WTC11 (cell line): ENCODE results near the gene TEKTIP1. TPM values are rescaled to one million over a fixed set of nuclear protein-coding genes. Genes with fewer than 3 reads are reported as not detected.

Source experiments
- ATAC-seq: fragments of 200-7000 bp; cut with Tn5 transposase; 2 replicates; pipeline ENCODE4 v1.10.0; 2021; ENCODE audit warnings: mild to moderate bottlenecking, moderate library complexity
- CTCF ChIA-PET: fragments of 300-600 bp; sonication (Branson Sonifier 250); formaldehyde crosslinking; loops from one replicate; lab custom pipeline; 2021; ENCODE audit warnings: antibody characterized with exemption; lab: Charles Lee
- POLR2A ChIA-PET: fragments of 350-600 bp; sonication (Branson Sonifier 250); formaldehyde crosslinking; loops from one replicate; lab custom pipeline; 2021; ENCODE audit warnings: antibody characterized with exemption; lab: Charles Lee
- DNase-seq: peaks from one replicate; pipeline ENCODE4 v3.0.0; 2021; ENCODE audit warnings: low spot score
- H3K27ac Mint-ChIP-seq: 2 replicates; pipeline ENCODE4 v1.8.0; 2021; ENCODE audit warnings: mixed read lengths
- H3K27me3 Mint-ChIP-seq: 2 replicates; pipeline ENCODE4 v1.8.0; 2021; ENCODE audit warnings: low read depth, mild to moderate bottlenecking, moderate library complexity, mixed read lengths
- H3K36me3 Mint-ChIP-seq: 2 replicates; pipeline ENCODE4 v1.8.0; 2021; ENCODE audit warnings: mixed read lengths
- H3K4me1 Mint-ChIP-seq: 2 replicates; pipeline ENCODE4 v1.8.0; 2022; ENCODE audit warnings: mixed read lengths
- H3K4me3 Mint-ChIP-seq: 2 replicates; pipeline ENCODE4 v1.8.0; 2021; ENCODE audit warnings: mild to moderate bottlenecking, moderate library complexity, mixed read lengths
- H3K9me3 Mint-ChIP-seq: 2 replicates; pipeline ENCODE4 v1.8.0; 2021; ENCODE audit warnings: mixed read lengths
- CREB1 ChIP-seq: sonication (generic); formaldehyde crosslinking; IDR thresholded peaks from 2 replicates; pipeline ENCODE4 v1.8.0; 2023; ENCODE audit warnings: mild to moderate bottlenecking, missing genetic modification reagents
- CTCF ChIP-seq: fragments of 200-600 bp; IDR thresholded peaks from 2 replicates; pipeline ENCODE4 v1.8.0; 2022; ENCODE audit warnings: antibody characterized with exemption
- MYBL2 ChIP-seq: sonication (generic); formaldehyde crosslinking; IDR thresholded peaks from 2 replicates; pipeline ENCODE4 v1.8.1; 2023; ENCODE audit warnings: mild to moderate bottlenecking, moderate library complexity, missing genetic modification reagents
- NR3C1 ChIP-seq: sonication (generic); formaldehyde crosslinking; conservative IDR thresholded peaks from 2 replicates; pipeline ENCODE4 v1.8.1; 2023; ENCODE audit warnings: low read depth, mild to moderate bottlenecking, missing genetic modification reagents
- SMAD3 ChIP-seq: sonication (generic); formaldehyde crosslinking; IDR thresholded peaks from 2 replicates; pipeline ENCODE4 v1.8.0; 2022; ENCODE audit warnings: missing genetic modification reagents, mild to moderate bottlenecking, borderline replicate concordance
- SMAD4 ChIP-seq: sonication (generic); formaldehyde crosslinking; IDR thresholded peaks from 2 replicates; pipeline ENCODE4 v1.8.0; 2022; ENCODE audit warnings: mild to moderate bottlenecking, missing genetic modification reagents
- SOX15 ChIP-seq: fragments of 250-450 bp; sonication (Bioruptor Pico); IDR thresholded peaks from 2 replicates; pipeline ENCODE4 v1.9.0; 2021; ENCODE audit warnings: mild to moderate bottlenecking
- TCF7 ChIP-seq: sonication (generic); formaldehyde crosslinking; IDR thresholded peaks from 2 replicates; pipeline ENCODE4 v1.8.0; 2022; ENCODE audit warnings: mild to moderate bottlenecking, low read depth, missing genetic modification reagents, moderate library complexity
- ZNF263 ChIP-seq: sonication (generic); formaldehyde crosslinking; IDR thresholded peaks from 2 replicates; pipeline ENCODE4 v1.8.1; 2022; ENCODE audit warnings: low read depth, mild to moderate bottlenecking, moderate library complexity, missing genetic modification reagents
- ZNF416 ChIP-seq: fragments of 250-450 bp; sonication (Bioruptor Pico); IDR thresholded peaks from 2 replicates; pipeline ENCODE4 v1.9.0; 2021; ENCODE audit warnings: mild to moderate bottlenecking, inconsistent platforms
- ZNF532 ChIP-seq: fragments of 250-450 bp; sonication (Bioruptor Pico); IDR thresholded peaks from 2 replicates; pipeline ENCODE4 v1.9.0; 2021; ENCODE audit warnings: mild to moderate bottlenecking, borderline replicate concordance
- total RNA-seq: library from RNA; stranded (reverse); gene quantifications from 3 replicates; pipeline ENCODE4 v1.2.3, GENCODE V29; 2021
- TF ChIP-seq, protein P1 (sequence below): sonication (generic); formaldehyde crosslinking; IDR thresholded peaks from 2 replicates; pipeline ENCODE4 v1.8.0; 2023; ENCODE audit warnings: missing genetic modification reagents
- TF ChIP-seq, protein P2 (sequence below): sonication (generic); formaldehyde crosslinking; IDR thresholded peaks from 2 replicates; pipeline ENCODE4 v1.8.1; 2023; ENCODE audit warnings: mild to moderate bottlenecking, missing genetic modification reagents, moderate library complexity
- TF ChIP-seq, protein P3 (sequence below): sonication (generic); formaldehyde crosslinking; IDR thresholded peaks from 2 replicates; pipeline ENCODE4 v1.8.0; 2022; ENCODE audit warnings: mild to moderate bottlenecking, missing genetic modification reagents

The TEKTIP1 gene
- total RNA-seq, 1 experiment from 2014 or later = 6.3 TPM

DNA sequence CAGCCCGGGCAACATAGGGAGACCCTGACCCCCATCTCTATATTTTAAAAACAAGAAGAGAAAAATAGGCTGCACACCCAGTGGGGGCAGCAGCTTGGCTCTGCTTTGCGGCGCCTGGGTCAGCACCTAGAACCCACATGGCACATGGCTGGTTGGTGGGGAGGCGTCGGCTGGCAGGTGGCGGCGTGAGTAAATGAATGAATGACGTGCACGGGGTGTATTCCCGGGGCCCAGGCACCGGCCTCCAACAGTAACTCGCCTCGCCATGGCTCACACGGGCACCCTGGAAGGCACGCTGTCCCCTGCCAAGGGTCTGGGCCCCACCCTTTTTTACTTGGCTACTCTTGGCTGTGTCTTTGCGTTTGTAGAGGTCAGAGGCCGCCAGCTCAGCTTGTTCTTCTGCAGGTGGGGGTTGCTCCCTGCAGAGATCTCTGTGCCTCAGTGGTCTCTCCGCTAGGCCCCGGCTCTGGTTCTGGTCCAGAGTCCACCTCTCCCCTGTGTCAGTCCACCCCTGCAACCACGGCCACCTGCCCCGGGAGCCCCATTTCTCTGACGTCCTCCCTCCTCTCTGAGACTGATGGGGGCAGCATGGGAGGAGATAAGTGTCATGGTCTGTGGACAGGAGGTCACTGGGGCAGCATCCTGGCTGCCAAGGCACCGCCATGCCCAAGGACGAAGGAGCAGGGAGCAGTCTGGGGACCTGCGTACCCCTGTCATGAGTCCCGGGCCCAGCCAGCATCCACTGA lies 27.3 kb upstream of the TEKTIP1 start (continued):
- TF ChIP-seq ZNF532 (CRISPR knock-in tag) (no peak), NR3C1 (no peak), MYBL2 (CRISPR knock-in tag) (no peak), CTCF (no peak)
- TF ChIP-seq, protein P1, sequence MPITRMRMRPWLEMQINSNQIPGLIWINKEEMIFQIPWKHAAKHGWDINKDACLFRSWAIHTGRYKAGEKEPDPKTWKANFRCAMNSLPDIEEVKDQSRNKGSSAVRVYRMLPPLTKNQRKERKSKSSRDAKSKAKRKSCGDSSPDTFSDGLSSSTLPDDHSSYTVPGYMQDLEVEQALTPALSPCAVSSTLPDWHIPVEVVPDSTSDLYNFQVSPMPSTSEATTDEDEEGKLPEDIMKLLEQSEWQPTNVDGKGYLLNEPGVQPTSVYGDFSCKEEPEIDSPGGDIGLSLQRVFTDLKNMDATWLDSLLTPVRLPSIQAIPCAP = no peak
- TF ChIP-seq, protein P2, sequence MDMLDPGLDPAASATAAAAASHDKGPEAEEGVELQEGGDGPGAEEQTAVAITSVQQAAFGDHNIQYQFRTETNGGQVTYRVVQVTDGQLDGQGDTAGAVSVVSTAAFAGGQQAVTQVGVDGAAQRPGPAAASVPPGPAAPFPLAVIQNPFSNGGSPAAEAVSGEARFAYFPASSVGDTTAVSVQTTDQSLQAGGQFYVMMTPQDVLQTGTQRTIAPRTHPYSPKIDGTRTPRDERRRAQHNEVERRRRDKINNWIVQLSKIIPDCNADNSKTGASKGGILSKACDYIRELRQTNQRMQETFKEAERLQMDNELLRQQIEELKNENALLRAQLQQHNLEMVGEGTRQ = no peak

- peaks cover 12% of the 10 kb centered on the region; the same call in 1 of the 2 replicates for H3K36me3 Mint-ChIP-seq
- DNase-seq (no peak), ATAC-seq (no peak)
- CTCF ChIA-PET = interaction anchor here (0.6 to 1.8 kb wide), 5 partner anchors 12 to 65 kb away, joined by 3 to 6 read pairs (median 3); partner anchors contain the start of gene DOHH
- 0 out of 2 replicates have a peak overlapping the region, but pooled peaks have one; percentile 32 for H3K27ac Mint-ChIP-seq
- H3K4me3 Mint-ChIP-seq = no peak overlapping the region
- TF ChIP-seq SMAD3 (CRISPR knock-in tag) = no peak
- no peak for TF ChIP-seq NR3C1
- TF ChIP-seq SOX15 (CRISPR knock-in tag) = no peak
- H3K27me3 Mint-ChIP-seq = no peaks in the 10 kb centered on the region; the same call in 1 of the 2 replicates
- H3K4me1 Mint-ChIP-seq = peaks cover 27% of the 10 kb centered on the region
- no peaks in the 10 kb centered on the region for H3K9me3 Mint-ChIP-seq
- POLR2A ChIA-PET = interaction anchor here (0.6 to 1.0 kb wide), 2 partner anchors 39 to 64 kb away, joined by 3 to 9 read pairs; no protein-coding TSS in a partner anchor
Measured at GRCh38 chr19:3512562-3513228, 26.3 kb upstream of the TEKTIP1 start.

DNA sequence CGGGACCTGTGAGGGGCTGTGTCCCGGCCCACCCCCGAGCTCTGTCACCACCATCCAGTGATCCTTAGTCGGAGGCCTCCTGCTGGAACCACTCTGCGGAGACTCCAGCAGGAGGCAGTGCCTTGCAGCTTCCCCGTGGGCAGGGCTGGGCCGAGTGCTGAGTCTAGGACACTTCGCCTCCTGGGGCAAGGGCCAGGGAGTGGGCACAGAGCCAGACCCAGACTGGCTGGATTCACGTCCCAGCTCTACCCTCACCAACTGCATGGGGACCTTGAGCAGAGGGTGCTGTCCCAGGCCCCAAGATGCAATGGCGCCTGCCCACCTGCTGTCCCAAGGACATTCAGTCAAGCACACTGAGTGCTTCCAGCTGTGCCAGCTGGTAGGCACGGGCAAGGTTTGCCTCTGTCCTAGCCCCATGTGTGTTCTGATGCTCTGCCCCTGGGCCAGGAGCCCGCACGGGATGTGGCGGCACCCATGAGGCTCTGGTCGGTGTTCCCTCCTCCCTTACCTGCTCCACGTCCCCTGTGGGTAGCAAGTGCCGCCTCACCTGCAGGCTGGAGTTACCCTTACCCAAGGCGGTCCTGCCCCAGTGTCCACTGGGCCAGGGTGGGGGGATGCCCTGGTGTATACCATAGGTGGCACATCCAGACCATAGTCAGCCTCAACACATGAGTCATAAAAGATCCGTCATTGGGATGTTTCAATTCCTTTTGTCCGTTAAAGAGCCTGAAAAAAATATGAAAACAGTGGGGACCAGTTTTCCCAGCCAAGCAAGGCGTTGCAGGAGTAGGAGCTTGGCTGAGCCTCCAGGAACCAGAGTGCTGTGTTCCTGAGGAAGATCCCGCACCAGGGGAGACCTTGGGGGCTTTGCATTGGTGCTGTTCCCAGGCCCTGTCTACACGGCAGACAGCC lies 25.5 kb upstream of the TEKTIP1 start:
- no peaks in the 10 kb centered on the region for H3K9me3 Mint-ChIP-seq
- ChIA-PET POLR2A (interaction anchor here (0.6 to 1.0 kb wide), 2 partner anchors 39 to 63 kb away, joined by 3 to 9 read pairs; no protein-coding TSS in a partner anchor), CTCF (interaction anchor here (0.6 to 1.8 kb wide), 6 partner anchors 13 to 72 kb away, joined by 3 to 6 read pairs (median 4); partner anchors contain the start of genes DOHH and GIPC3)
- DNase-seq (no peak), ATAC-seq (0 out of 2 replicates have a peak, but pooled peaks have one; percentile 14)
- no peaks in the 10 kb centered on the region; the same call in 1 of the 2 replicates for H3K27me3 Mint-ChIP-seq
- no peak overlapping the region for H3K4me3 Mint-ChIP-seq
- peaks cover 31% of the 10 kb centered on the region for H3K4me1 Mint-ChIP-seq
- 0 out of 2 replicates have a peak overlapping the region, but pooled peaks have one; percentile 14 for H3K27ac Mint-ChIP-seq
- peaks cover 12% of the 10 kb centered on the region; the same call in 1 of the 2 replicates for H3K36me3 Mint-ChIP-seq
- TF ChIP-seq ZNF416 (CRISPR knock-in tag) (no peak), SMAD4 (CRISPR knock-in tag) (no peak), ZNF532 (CRISPR knock-in tag) (no peak), ZNF263 (CRISPR knock-in tag) (no peak), CREB1 (CRISPR knock-in tag) (no peak), TCF7 (CRISPR knock-in tag) (no peak)
- TF ChIP-seq, protein P3, sequence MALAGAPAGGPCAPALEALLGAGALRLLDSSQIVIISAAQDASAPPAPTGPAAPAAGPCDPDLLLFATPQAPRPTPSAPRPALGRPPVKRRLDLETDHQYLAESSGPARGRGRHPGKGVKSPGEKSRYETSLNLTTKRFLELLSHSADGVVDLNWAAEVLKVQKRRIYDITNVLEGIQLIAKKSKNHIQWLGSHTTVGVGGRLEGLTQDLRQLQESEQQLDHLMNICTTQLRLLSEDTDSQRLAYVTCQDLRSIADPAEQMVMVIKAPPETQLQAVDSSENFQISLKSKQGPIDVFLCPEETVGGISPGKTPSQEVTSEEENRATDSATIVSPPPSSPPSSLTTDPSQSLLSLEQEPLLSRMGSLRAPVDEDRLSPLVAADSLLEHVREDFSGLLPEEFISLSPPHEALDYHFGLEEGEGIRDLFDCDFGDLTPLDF (CRISPR knock-in tag) = no peak
